COLO668 (cell line): ENCODE data around the gene WDR82.

Source experiments
- DNase-seq: peaks from one replicate; lab custom pipeline; 2025; ENCODE audit not compliant: unreplicated experiment; lab: John Stamatoyannopoulos, UW

Gene WDR82

GRCh38 chr3:52308308-52308707, 29.9 kb upstream of the WDR82 start:
- DNase-seq = no peak

GRCh38 chr3:52306978-52307377, 28.5 kb upstream of the WDR82 start:
- no peak for DNase-seq

- DNase-seq = no peak
Observed at GRCh38 chr3:52305926-52306325, 27.5 kb upstream of the WDR82 start.

- DNase-seq = no peak
Observed at GRCh38 chr3:52303811-52304210, 25.4 kb upstream of the WDR82 start.

GRCh38 chr3:52302426-52303145, 24.1 kb upstream of the WDR82 start:
- no peak for DNase-seq

GRCh38 chr3:52299879-52300611, 21.6 kb upstream of the WDR82 start:
- DNase-seq = no peak

- no peak for DNase-seq
Observed at GRCh38 chr3:52299247-52299878, 20.9 kb upstream of the WDR82 start.

GRCh38 chr3:52298149-52299098, 20.0 kb upstream of the WDR82 start:
- no peak for DNase-seq

GRCh38 chr3:52297242-52298148, 19.0 kb upstream of the WDR82 start:
- no peak for DNase-seq

GRCh38 chr3:52295671-52296208, 17.3 kb upstream of the WDR82 start:
- no peak for DNase-seq

- DNase-seq = no peak
Observed at GRCh38 chr3:52294320-52295150, 16.1 kb upstream of the WDR82 start.

GRCh38 chr3:52293491-52294319, 15.3 kb upstream of the WDR82 start:
- DNase-seq = no peak

- DNase-seq = no peak
Observed at GRCh38 chr3:52292247-52293065, 14.0 kb upstream of the WDR82 start.

- peak; percentile 29 for DNase-seq
Observed at GRCh38 chr3:52291508-52292181, 13.2 kb upstream of the WDR82 start.

- no peak for DNase-seq
Observed at GRCh38 chr3:52290596-52291507, 12.4 kb upstream of the WDR82 start.
